Neural cell (in vitro differentiated cells): ENCODE measurements around the gene COQ4.

Experiments
- CTCF ChIP-seq: fragments of 450-650 bp; IDR thresholded peaks from 2 replicates; pipeline ENCODE4 v1.5.1; 2014; ENCODE audit warnings: antibody characterized with exemption, mild to moderate bottlenecking, moderate library complexity; ENCODE audit not compliant: poor library complexity, severe bottlenecking
- EZH2 ChIP-seq: fragments of 200-600, 300-800 bp; shearing (Covaris generic), sonication (generic); IDR thresholded peaks from 2 replicates; pipeline ENCODE4 v1.6.1; 2014; ENCODE audit warnings: antibody characterized with exemption, low read length, borderline replicate concordance, mild to moderate bottlenecking; ENCODE audit not compliant: insufficient read depth, poor library complexity, severe bottlenecking
- POLR2AphosphoS5 ChIP-seq: IDR thresholded peaks from 2 replicates; pipeline ENCODE4 v1.6.1; 2012
- RAD21 ChIP-seq: fragments of 450-650 bp; conservative IDR thresholded peaks from 2 replicates; pipeline ENCODE4 v1.6.1; 2014; ENCODE audit warnings: antibody characterized with exemption, mild to moderate bottlenecking, moderate library complexity
- REST ChIP-seq: IDR thresholded peaks from 2 replicates; pipeline ENCODE4 v1.6.1; 2012; ENCODE audit warnings: borderline replicate concordance
- TAF1 ChIP-seq: IDR thresholded peaks from 2 replicates; pipeline ENCODE4 v1.6.1; 2012; ENCODE audit warnings: low read depth

DNA sequence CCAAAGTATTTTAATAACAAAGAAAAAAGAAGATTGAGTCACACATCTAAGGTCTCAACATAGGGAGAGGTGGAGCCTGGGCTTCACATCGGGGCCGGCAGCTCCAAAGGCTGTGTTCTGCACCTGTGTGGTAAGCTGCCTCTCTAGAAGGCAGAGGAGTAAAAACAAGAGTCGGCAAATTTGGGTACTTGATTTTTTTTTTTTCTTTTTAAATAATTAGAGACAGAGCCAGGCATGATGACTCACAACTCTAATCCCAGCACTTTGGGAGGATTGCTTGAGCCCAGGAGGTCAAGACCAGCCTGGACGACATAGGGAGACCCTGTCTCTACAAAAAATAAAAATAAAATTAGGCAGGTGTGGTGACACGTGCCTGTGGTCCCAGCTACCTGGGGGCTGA is 53.2 kb downstream of the COQ4 start:
- TF ChIP-seq CTCF (no peak), POLR2AphosphoS5 (no peak), TAF1 (no peak), RAD21 (no peak), EZH2 (no peak), REST (no peak)
